SK-N-SH treated with all-trans-retinoic acid at 6 μM for 48 hours (cell line): ENCODE data around the gene BFSP2.

Source experiments
- ATAC-seq: fragments of 200-7000 bp; cut with Tn5 transposase; 3 replicates; pipeline ENCODE4 v1.9.1; 2020; ENCODE audit warnings: mild to moderate bottlenecking, moderate library complexity
- ARNTL ChIP-seq: fragments of 450-650 bp; formaldehyde crosslinking; IDR thresholded peaks from 2 replicates; pipeline ENCODE4 v1.5.0; 2020; ENCODE audit warnings: low read depth, mild to moderate bottlenecking, moderate library complexity, borderline replicate concordance
- BACH2 ChIP-seq: fragments of 250-450 bp; sonication (Bioruptor Pico); IDR thresholded peaks from 2 replicates; pipeline ENCODE4 v1.9.0; 2021; ENCODE audit warnings: mild to moderate bottlenecking, borderline replicate concordance
- CSDC2 ChIP-seq: fragments of 250-450 bp; sonication (Bioruptor Pico); IDR thresholded peaks from 2 replicates; pipeline ENCODE4 v1.5.0; 2020; ENCODE audit warnings: mild to moderate bottlenecking, moderate library complexity
- CSRNP3 ChIP-seq: fragments of 250-450 bp; sonication (Bioruptor Pico); IDR thresholded peaks from 2 replicates; pipeline ENCODE4 v1.5.1; 2021; ENCODE audit warnings: mild to moderate bottlenecking, moderate library complexity
- ESRRG ChIP-seq: fragments of 250-450 bp; sonication (Bioruptor Pico); IDR thresholded peaks from 2 replicates; pipeline ENCODE4 v1.6.1; 2021; ENCODE audit warnings: mild to moderate bottlenecking
- GLIS3 ChIP-seq: fragments of 250-450 bp; sonication (Bioruptor Pico); IDR thresholded peaks from 2 replicates; pipeline ENCODE4 v1.5.0; 2020; ENCODE audit warnings: mild to moderate bottlenecking, moderate library complexity
- ISL1 ChIP-seq: fragments of 250-450 bp; sonication (Bioruptor Pico); IDR thresholded peaks from 2 replicates; pipeline ENCODE4 v2.1.2; 2022; ENCODE audit warnings: mild to moderate bottlenecking, moderate library complexity
- OSR1 ChIP-seq: fragments of 250-450 bp; sonication (Bioruptor Pico); IDR thresholded peaks from 2 replicates; pipeline ENCODE4 v1.8.0; 2022; ENCODE audit warnings: moderate library complexity, mild to moderate bottlenecking, inconsistent platforms
- POU6F1 ChIP-seq: fragments of 250-450 bp; sonication (Bioruptor Pico); IDR thresholded peaks from 2 replicates; pipeline ENCODE4 v1.8.0; 2021; ENCODE audit warnings: low read depth, mild to moderate bottlenecking, moderate library complexity, borderline replicate concordance
- PPARA ChIP-seq: fragments of 250-450 bp; sonication (Bioruptor Pico); IDR thresholded peaks from 2 replicates; pipeline ENCODE4 v1.5.0; 2020; ENCODE audit warnings: mild to moderate bottlenecking, borderline replicate concordance
- RARB ChIP-seq: fragments of 250-450 bp; sonication (Bioruptor Pico); IDR thresholded peaks from 2 replicates; pipeline ENCODE4 v1.8.0; 2021; ENCODE audit warnings: mild to moderate bottlenecking, moderate library complexity
- SNAI2 ChIP-seq: fragments of 250-450 bp; sonication (Bioruptor Pico); IDR thresholded peaks from 2 replicates; pipeline ENCODE4 v1.5.0; 2020; ENCODE audit warnings: mild to moderate bottlenecking, moderate library complexity
- TCF4 ChIP-seq: fragments of 250-450 bp; sonication (Bioruptor Pico); IDR thresholded peaks from 2 replicates; pipeline ENCODE4 v1.8.0; 2021; ENCODE audit warnings: mild to moderate bottlenecking, moderate library complexity, borderline replicate concordance
- TOX ChIP-seq: fragments of 250-450 bp; sonication (Bioruptor Pico); IDR thresholded peaks from 2 replicates; pipeline ENCODE4 v1.8.0; 2021; ENCODE audit warnings: mild to moderate bottlenecking, moderate library complexity, borderline replicate concordance
- ZC3H10 ChIP-seq: fragments of 250-450 bp; sonication (Bioruptor Pico); IDR thresholded peaks from 2 replicates; pipeline ENCODE4 v1.5.1; 2021; ENCODE audit warnings: mild to moderate bottlenecking, moderate library complexity
- ZFP3 ChIP-seq: fragments of 250-450 bp; sonication (Bioruptor Pico); IDR thresholded peaks from 2 replicates; pipeline ENCODE4 v1.5.0; 2020; ENCODE audit warnings: mild to moderate bottlenecking, moderate library complexity
- ZFP30 ChIP-seq: fragments of 450-650 bp; formaldehyde crosslinking; IDR thresholded peaks from 2 replicates; pipeline ENCODE4 v1.5.0; 2022; ENCODE audit warnings: mild to moderate bottlenecking, moderate library complexity
- ZNF565 ChIP-seq: fragments of 450-650 bp; formaldehyde crosslinking; conservative IDR thresholded peaks from 2 replicates; pipeline ENCODE4 v1.5.0; 2020; ENCODE audit warnings: low read depth, mild to moderate bottlenecking, moderate library complexity
- ZNF70 ChIP-seq: fragments of 450-650 bp; formaldehyde crosslinking; IDR thresholded peaks from 2 replicates; pipeline ENCODE4 v1.5.0; 2020; ENCODE audit warnings: mild to moderate bottlenecking, moderate library complexity
- ZNF8 ChIP-seq: fragments of 450-650 bp; formaldehyde crosslinking; IDR thresholded peaks from 2 replicates; pipeline ENCODE4 v1.5.0; 2020; ENCODE audit warnings: mild to moderate bottlenecking, moderate library complexity
- TF ChIP-seq, protein P1 (sequence below): fragments of 250-450 bp; sonication (Bioruptor Pico); IDR thresholded peaks from 2 replicates; pipeline ENCODE4 v1.5.0; 2020; ENCODE audit warnings: mild to moderate bottlenecking, moderate library complexity
- TF ChIP-seq, protein P2 (sequence below): fragments of 250-450 bp; sonication (Bioruptor Pico); IDR thresholded peaks from 2 replicates; pipeline ENCODE4 v1.8.0; 2020; ENCODE audit warnings: mild to moderate bottlenecking, moderate library complexity, borderline replicate concordance
- TF ChIP-seq, protein P3 (sequence below): fragments of 250-450 bp; sonication (Bioruptor Pico); IDR thresholded peaks from 2 replicates; pipeline ENCODE4 v1.5.1; 2020; ENCODE audit warnings: low read depth, mild to moderate bottlenecking, moderate library complexity

BFSP2 gene

GRCh38 chr3:133447750-133448477 lies 48.1 kb downstream of the BFSP2 start:
- no peak for ATAC-seq
- TF ChIP-seq SNAI2 (CRISPR knock-in tag), result no peak
- TF ChIP-seq PPARA (CRISPR knock-in tag), result no peak
- TF ChIP-seq, protein P1, sequence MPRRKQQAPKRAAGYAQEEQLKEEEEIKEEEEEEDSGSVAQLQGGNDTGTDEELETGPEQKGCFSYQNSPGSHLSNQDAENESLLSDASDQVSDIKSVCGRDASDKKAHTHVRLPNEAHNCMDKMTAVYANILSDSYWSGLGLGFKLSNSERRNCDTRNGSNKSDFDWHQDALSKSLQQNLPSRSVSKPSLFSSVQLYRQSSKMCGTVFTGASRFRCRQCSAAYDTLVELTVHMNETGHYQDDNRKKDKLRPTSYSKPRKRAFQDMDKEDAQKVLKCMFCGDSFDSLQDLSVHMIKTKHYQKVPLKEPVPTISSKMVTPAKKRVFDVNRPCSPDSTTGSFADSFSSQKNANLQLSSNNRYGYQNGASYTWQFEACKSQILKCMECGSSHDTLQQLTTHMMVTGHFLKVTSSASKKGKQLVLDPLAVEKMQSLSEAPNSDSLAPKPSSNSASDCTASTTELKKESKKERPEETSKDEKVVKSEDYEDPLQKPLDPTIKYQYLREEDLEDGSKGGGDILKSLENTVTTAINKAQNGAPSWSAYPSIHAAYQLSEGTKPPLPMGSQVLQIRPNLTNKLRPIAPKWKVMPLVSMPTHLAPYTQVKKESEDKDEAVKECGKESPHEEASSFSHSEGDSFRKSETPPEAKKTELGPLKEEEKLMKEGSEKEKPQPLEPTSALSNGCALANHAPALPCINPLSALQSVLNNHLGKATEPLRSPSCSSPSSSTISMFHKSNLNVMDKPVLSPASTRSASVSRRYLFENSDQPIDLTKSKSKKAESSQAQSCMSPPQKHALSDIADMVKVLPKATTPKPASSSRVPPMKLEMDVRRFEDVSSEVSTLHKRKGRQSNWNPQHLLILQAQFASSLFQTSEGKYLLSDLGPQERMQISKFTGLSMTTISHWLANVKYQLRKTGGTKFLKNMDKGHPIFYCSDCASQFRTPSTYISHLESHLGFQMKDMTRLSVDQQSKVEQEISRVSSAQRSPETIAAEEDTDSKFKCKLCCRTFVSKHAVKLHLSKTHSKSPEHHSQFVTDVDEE (CRISPR knock-in tag), result no peak
- TF ChIP-seq RARB (CRISPR knock-in tag), result no peak
- no peak for TF ChIP-seq ZNF565 (CRISPR knock-in tag)
- TF ChIP-seq GLIS3 (CRISPR knock-in tag), result no peak
- TF ChIP-seq ZFP30, result no peak
- TF ChIP-seq ZNF8, result no peak
- no peak for TF ChIP-seq POU6F1 (CRISPR knock-in tag)
- no peak for TF ChIP-seq BACH2 (CRISPR knock-in tag)
- no peak for TF ChIP-seq ZNF70 (CRISPR knock-in tag)
- no peak for TF ChIP-seq ISL1 (CRISPR knock-in tag)
- no peak for TF ChIP-seq ZFP3 (CRISPR knock-in tag)
- no peak for TF ChIP-seq TCF4 (CRISPR knock-in tag)
- TF ChIP-seq, protein P2, sequence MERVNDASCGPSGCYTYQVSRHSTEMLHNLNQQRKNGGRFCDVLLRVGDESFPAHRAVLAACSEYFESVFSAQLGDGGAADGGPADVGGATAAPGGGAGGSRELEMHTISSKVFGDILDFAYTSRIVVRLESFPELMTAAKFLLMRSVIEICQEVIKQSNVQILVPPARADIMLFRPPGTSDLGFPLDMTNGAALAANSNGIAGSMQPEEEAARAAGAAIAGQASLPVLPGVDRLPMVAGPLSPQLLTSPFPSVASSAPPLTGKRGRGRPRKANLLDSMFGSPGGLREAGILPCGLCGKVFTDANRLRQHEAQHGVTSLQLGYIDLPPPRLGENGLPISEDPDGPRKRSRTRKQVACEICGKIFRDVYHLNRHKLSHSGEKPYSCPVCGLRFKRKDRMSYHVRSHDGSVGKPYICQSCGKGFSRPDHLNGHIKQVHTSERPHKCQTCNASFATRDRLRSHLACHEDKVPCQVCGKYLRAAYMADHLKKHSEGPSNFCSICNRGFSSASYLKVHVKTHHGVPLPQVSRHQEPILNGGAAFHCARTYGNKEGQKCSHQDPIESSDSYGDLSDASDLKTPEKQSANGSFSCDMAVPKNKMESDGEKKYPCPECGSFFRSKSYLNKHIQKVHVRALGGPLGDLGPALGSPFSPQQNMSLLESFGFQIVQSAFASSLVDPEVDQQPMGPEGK (CRISPR knock-in tag), result no peak
- TF ChIP-seq OSR1 (CRISPR knock-in tag), result no peak
- TF ChIP-seq ESRRG, result no peak
- TF ChIP-seq TOX (CRISPR knock-in tag), result no peak
- TF ChIP-seq ARNTL, result no peak

DNA sequence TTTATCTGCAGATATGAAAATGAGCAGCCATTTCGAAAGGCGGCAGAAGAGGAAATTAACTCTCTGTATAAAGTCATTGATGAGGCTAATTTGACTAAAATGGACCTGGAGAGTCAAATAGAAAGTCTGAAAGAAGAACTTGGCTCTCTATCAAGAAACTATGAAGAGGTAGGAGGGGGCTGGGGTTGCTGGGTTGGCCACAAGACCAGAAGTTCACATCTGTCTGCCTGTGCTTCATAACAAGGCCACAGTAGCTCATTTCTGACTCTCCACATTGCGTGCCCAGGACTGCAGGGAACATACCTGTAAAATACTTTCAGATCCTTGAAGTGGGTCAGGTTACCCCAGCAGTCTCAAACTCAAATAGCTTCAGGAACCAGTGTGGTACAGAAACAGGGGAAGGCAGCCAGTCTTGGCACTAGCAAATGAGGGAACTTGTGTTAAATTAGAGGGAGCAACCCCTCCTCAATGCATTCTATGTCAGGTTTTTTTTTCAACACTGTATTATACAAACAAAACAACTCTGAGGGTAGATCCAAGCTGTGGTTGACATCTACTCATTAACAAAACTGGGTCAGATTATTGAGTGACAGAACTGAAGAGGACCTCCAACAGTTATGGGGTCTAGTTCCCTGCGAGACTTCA lies 48.7 kb downstream of the BFSP2 start:
- TF ChIP-seq ZC3H10 (CRISPR knock-in tag) (no peak), ZFP3 (CRISPR knock-in tag) (no peak), CSDC2 (CRISPR knock-in tag) (no peak), OSR1 (CRISPR knock-in tag) (no peak), ZNF70 (CRISPR knock-in tag) (no peak)
- TF ChIP-seq, protein P3, sequence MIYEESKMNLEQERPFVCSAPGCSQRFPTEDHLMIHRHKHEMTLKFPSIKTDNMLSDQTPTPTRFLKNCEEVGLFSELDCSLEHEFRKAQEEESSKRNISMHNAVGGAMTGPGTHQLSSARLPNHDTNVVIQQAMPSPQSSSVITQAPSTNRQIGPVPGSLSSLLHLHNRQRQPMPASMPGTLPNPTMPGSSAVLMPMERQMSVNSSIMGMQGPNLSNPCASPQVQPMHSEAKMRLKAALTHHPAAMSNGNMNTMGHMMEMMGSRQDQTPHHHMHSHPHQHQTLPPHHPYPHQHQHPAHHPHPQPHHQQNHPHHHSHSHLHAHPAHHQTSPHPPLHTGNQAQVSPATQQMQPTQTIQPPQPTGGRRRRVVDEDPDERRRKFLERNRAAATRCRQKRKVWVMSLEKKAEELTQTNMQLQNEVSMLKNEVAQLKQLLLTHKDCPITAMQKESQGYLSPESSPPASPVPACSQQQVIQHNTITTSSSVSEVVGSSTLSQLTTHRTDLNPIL (CRISPR knock-in tag), result no peak
- ATAC-seq, result no peak

DNA sequence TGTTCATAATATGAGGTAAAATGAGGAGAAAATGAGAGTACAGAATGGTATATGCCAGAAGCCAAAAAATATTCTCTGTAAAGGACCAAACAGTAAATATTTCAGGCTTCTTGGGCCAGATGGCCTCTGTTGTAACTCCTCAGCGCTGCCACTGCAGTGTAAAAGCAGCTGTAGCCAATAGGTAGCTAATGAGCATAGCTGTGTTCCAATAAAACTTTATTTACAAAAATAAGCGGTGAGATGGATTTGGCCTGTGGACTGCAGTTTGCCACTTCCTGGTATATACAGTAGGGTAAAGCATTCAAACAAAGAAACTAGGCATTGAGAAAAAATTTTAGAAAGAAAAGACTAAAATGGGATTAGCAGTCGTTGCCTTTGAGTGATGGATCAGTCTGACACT lies 51.5 kb downstream of the BFSP2 start:
- ATAC-seq, result no peak
- TF ChIP-seq ZFP30, result no peak
- TF ChIP-seq ZFP3 (CRISPR knock-in tag), result no peak
- TF ChIP-seq ZNF70 (CRISPR knock-in tag), result no peak
- no peak for TF ChIP-seq ZC3H10 (CRISPR knock-in tag)
- no peak for TF ChIP-seq CSRNP3
- no peak for TF ChIP-seq ZNF8
- no peak for TF ChIP-seq OSR1 (CRISPR knock-in tag)
- TF ChIP-seq ISL1 (CRISPR knock-in tag), result no peak
- no peak for TF ChIP-seq PPARA (CRISPR knock-in tag)
- no peak for TF ChIP-seq ZNF565 (CRISPR knock-in tag)
- TF ChIP-seq, protein P1 (CRISPR knock-in tag), result no peak
- TF ChIP-seq TOX (CRISPR knock-in tag), result no peak
- no peak for TF ChIP-seq GLIS3 (CRISPR knock-in tag)
- TF ChIP-seq CSDC2 (CRISPR knock-in tag), result no peak
